Activated T-cell treated with anti-CD3 and anti-CD28 coated beads, Interleukin-2, amount 50 U/mL, for 24 hours (primary cell): ENCODE data around the gene ALPI.
"Not testable (repeated sequence)": the region's sequence is repeated elsewhere in the genome, so short reads cannot be mapped to it uniquely, and the experiment has no call there.

Experiments used
- DNase-seq: peaks from one replicate; pipeline ENCODE4 v3.0.0-alpha.2; 2020
- H3K27ac Mint-ChIP-seq: 2 replicates; pipeline ENCODE4 v1.8.0; 2020; ENCODE audit warnings: mild to moderate bottlenecking, mixed read lengths
- H3K27me3 Mint-ChIP-seq: 2 replicates; pipeline ENCODE4 v1.8.0; 2020; ENCODE audit warnings: mixed read lengths
- H3K36me3 Mint-ChIP-seq: 2 replicates; pipeline ENCODE4 v1.8.0; 2020; ENCODE audit warnings: low read depth, mixed read lengths
- H3K4me1 Mint-ChIP-seq: 2 replicates; pipeline ENCODE4 v1.8.0; 2020; ENCODE audit warnings: low read depth, mixed read lengths
- H3K4me3 Mint-ChIP-seq: 2 replicates; pipeline ENCODE4 v1.8.0; 2020; ENCODE audit warnings: mild to moderate bottlenecking, moderate library complexity, mixed read lengths
- H3K9me3 Mint-ChIP-seq: 2 replicates; pipeline ENCODE4 v1.8.0; 2020; ENCODE audit warnings: mixed read lengths

ALPI gene

GRCh38 chr2:232434563-232435374, 21.2 kb upstream of the ALPI start:
- H3K9me3 Mint-ChIP-seq: no peaks in the 10 kb centered on the region
- no peak overlapping the region for H3K27ac Mint-ChIP-seq
- H3K4me3 Mint-ChIP-seq: no peak overlapping the region
- H3K4me1 Mint-ChIP-seq: peaks cover under 1% of the 10 kb centered on the region
- H3K36me3 Mint-ChIP-seq: no peaks in the 10 kb centered on the region
- peaks cover 6% of the 10 kb centered on the region for H3K27me3 Mint-ChIP-seq
- no peak for DNase-seq

GRCh38 chr2:232435375-232435648, 20.6 kb upstream of the ALPI start:
- H3K9me3 Mint-ChIP-seq: no peaks in the 10 kb centered on the region
- no peaks in the 10 kb centered on the region for H3K36me3 Mint-ChIP-seq
- no peak overlapping the region for H3K4me3 Mint-ChIP-seq
- DNase-seq: no peak
- peaks cover 6% of the 10 kb centered on the region for H3K4me1 Mint-ChIP-seq
- H3K27ac Mint-ChIP-seq: no peak overlapping the region
- peaks cover 5% of the 10 kb centered on the region for H3K27me3 Mint-ChIP-seq

GRCh38 chr2:232435805-232436204, 20.1 kb upstream of the ALPI start:
- Mint-ChIP-seq H3K4me3 (no peak overlapping the region), H3K27me3 (peaks cover 5% of the 10 kb centered on the region), H3K27ac (no peak overlapping the region), H3K4me1 (peaks cover 7% of the 10 kb centered on the region), H3K9me3 (no peaks in the 10 kb centered on the region), H3K36me3 (no peaks in the 10 kb centered on the region)
- DNase-seq: no peak

GRCh38 chr2:232436381-232437194, 19.4 kb upstream of the ALPI start:
- H3K9me3 Mint-ChIP-seq: no peaks in the 10 kb centered on the region
- peaks cover 7% of the 10 kb centered on the region for H3K4me1 Mint-ChIP-seq
- H3K27me3 Mint-ChIP-seq: peaks cover 5% of the 10 kb centered on the region
- H3K27ac Mint-ChIP-seq: no peak overlapping the region
- DNase-seq: no peak
- no peaks in the 10 kb centered on the region for H3K36me3 Mint-ChIP-seq
- H3K4me3 Mint-ChIP-seq: no peak overlapping the region

GRCh38 chr2:232437195-232437571, 18.8 kb upstream of the ALPI start:
- H3K27ac Mint-ChIP-seq: no peak overlapping the region
- no peak for DNase-seq
- no peak overlapping the region for H3K4me3 Mint-ChIP-seq
- peaks cover 5% of the 10 kb centered on the region for H3K27me3 Mint-ChIP-seq
- peaks cover 7% of the 10 kb centered on the region for H3K4me1 Mint-ChIP-seq
- no peaks in the 10 kb centered on the region for H3K36me3 Mint-ChIP-seq
- H3K9me3 Mint-ChIP-seq: no peaks in the 10 kb centered on the region

GRCh38 chr2:232438091-232438490, 17.9 kb upstream of the ALPI start:
- peaks cover 7% of the 10 kb centered on the region for H3K4me1 Mint-ChIP-seq
- no peak overlapping the region for H3K4me3 Mint-ChIP-seq
- H3K27ac Mint-ChIP-seq: no peak overlapping the region

GRCh38 chr2:232438951-232439757, 16.8 kb upstream of the ALPI start:
- Mint-ChIP-seq H3K36me3 (no peaks in the 10 kb centered on the region), H3K27me3 (peaks cover 5% of the 10 kb centered on the region), H3K27ac (no peak overlapping the region), H3K4me1 (peaks cover 7% of the 10 kb centered on the region), H3K9me3 (no peaks in the 10 kb centered on the region), H3K4me3 (no peak overlapping the region)
- peak; percentile 68 for DNase-seq

More at GRCh38 chr2:232438091-232438490, 17.9 kb upstream of the ALPI start:
- Mint-ChIP-seq H3K36me3 (no peaks in the 10 kb centered on the region), H3K9me3 (no peaks in the 10 kb centered on the region), H3K27me3 (peaks cover 5% of the 10 kb centered on the region)
- DNase-seq: no peak

GRCh38 chr2:232439758-232440135, 16.2 kb upstream of the ALPI start:
- Mint-ChIP-seq H3K9me3 (no peaks in the 10 kb centered on the region), H3K4me3 (no peak overlapping the region), H3K27me3 (peaks cover 5% of the 10 kb centered on the region), H3K27ac (no peak overlapping the region), H3K4me1 (peaks cover 9% of the 10 kb centered on the region), H3K36me3 (no peaks in the 10 kb centered on the region)
- DNase-seq: no peak

GRCh38 chr2:232440220-232441018, 15.5 kb upstream of the ALPI start:
- H3K4me3 Mint-ChIP-seq, H3K27ac Mint-ChIP-seq, H3K4me1 Mint-ChIP-seq: not testable (repeated sequence)

GRCh38 chr2:232441147-232441651, 14.8 kb upstream of the ALPI start:
- Mint-ChIP-seq H3K4me1 (peaks cover 9% of the 10 kb centered on the region), H3K27me3 (peaks cover 5% of the 10 kb centered on the region), H3K27ac (no peak overlapping the region), H3K9me3 (no peaks in the 10 kb centered on the region), H3K36me3 (no peaks in the 10 kb centered on the region), H3K4me3 (no peak overlapping the region)
- DNase-seq: no peak

More at GRCh38 chr2:232440220-232441018, 15.5 kb upstream of the ALPI start:
- peak; percentile 94 for DNase-seq
- H3K27me3 Mint-ChIP-seq, H3K36me3 Mint-ChIP-seq, H3K9me3 Mint-ChIP-seq: not testable (repeated sequence)

- H3K4me1 Mint-ChIP-seq, H3K36me3 Mint-ChIP-seq, H3K27me3 Mint-ChIP-seq, H3K9me3 Mint-ChIP-seq, H3K4me3 Mint-ChIP-seq, DNase-seq, H3K27ac Mint-ChIP-seq: not testable (repeated sequence)
These were observed 14.0 kb upstream of the ALPI start for GRCh38 chr2:232441922-232442321.

- not testable (repeated sequence) for H3K4me3 Mint-ChIP-seq, H3K36me3 Mint-ChIP-seq, H3K27me3 Mint-ChIP-seq, H3K27ac Mint-ChIP-seq, DNase-seq, H3K9me3 Mint-ChIP-seq
- H3K4me1 Mint-ChIP-seq: peaks cover 10% of the 10 kb centered on the region
These were observed 13.5 kb upstream of the ALPI start for GRCh38 chr2:232442431-232442830.

GRCh38 chr2:232443047-232443446, 12.9 kb upstream of the ALPI start:
- not testable (repeated sequence) for H3K27me3 Mint-ChIP-seq, H3K36me3 Mint-ChIP-seq
- peaks cover 10% of the 10 kb centered on the region for H3K4me1 Mint-ChIP-seq

More at GRCh38 chr2:232443047-232443446, 12.9 kb upstream of the ALPI start:
- not testable (repeated sequence) for H3K9me3 Mint-ChIP-seq, DNase-seq, H3K4me3 Mint-ChIP-seq, H3K27ac Mint-ChIP-seq
